Tongue (tissue), 2 donors: ENCODE measurements around the gene SGMS1. TPM values are rescaled to one million over a fixed set of nuclear protein-coding genes. Genes with fewer than 3 reads are reported as not detected.

Experiments
- DNase-seq: peaks from one replicate; pipeline ENCODE4 v3.0.0-alpha.2; 2015
- total RNA-seq: library from RNA; depleted of rRNA; stranded (reverse); fragments of >200 nt; gene quantifications from one replicate; pipeline ENCODE4 v1.2.3, GENCODE V29; 2014

The SGMS1 gene
- total RNA-seq, 1 donor from 2014 or later, result 56.2 TPM

GRCh38 chr10:50397312-50398140, 226.2 kb downstream of the SGMS1 start:
- no peak for DNase-seq

DNA sequence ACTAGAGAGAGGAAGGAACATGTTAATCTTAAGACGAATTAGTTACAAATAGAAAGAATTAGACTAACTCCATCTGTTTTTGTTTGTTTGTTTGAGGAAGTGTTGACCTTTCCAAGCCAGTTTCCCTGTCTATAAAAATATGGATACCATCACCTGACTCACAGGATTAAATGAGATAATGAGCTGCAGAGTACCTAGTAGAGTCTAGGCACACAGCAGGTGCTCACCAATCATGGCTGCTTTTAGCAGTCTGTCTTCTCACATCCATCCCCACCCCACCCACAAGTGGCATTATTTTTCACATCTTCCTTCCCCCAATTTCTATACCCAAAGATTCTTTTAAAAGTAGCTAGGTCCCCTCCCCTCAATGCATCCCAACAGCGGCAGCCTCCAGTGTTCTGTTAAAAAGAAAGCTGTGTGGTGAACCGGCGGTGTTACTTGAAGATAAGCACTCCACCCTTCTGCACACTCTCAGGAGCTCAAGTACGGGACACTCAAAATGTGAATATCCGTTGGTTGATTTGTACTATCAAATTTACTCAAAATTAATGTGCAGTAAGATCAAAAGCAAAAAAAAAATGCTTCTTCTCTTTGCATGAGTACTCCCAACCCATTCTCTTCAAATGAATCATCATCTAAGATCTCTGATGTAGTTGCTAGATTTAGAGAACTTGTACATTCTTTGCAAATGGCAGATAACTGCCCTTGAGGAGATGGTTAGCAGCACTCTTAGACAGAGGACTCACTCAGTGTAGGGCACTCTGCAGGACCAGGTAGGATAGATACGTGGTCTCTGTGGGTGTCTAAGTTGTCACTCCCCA, 227.1 kb downstream of the SGMS1 start:
- DNase-seq, result no peak

GRCh38 chr10:50395851-50396250, 227.9 kb downstream of the SGMS1 start:
- DNase-seq, result no peak

DNA sequence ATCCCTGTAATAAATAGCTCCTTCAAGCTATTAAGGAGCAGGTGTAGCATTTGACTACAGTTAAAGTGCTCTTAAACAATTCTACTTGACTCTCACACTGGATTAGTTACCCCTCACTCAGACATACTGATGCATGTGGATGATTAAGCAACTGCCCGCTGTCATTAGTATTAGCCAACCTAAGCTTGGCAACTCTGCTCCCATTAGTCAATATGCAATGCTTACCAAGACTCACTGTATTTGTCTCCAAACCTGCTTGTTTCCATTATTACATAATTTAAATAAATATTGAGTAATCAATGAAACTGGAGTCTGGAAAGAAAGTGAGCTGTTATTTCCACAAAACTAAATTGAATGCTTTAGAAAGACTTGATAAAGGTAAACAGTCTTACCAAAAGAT, 228.5 kb downstream of the SGMS1 start:
- no peak for DNase-seq

- DNase-seq, result no peak
These were observed 228.9 kb downstream of the SGMS1 start for GRCh38 chr10:50394832-50395231.

DNA sequence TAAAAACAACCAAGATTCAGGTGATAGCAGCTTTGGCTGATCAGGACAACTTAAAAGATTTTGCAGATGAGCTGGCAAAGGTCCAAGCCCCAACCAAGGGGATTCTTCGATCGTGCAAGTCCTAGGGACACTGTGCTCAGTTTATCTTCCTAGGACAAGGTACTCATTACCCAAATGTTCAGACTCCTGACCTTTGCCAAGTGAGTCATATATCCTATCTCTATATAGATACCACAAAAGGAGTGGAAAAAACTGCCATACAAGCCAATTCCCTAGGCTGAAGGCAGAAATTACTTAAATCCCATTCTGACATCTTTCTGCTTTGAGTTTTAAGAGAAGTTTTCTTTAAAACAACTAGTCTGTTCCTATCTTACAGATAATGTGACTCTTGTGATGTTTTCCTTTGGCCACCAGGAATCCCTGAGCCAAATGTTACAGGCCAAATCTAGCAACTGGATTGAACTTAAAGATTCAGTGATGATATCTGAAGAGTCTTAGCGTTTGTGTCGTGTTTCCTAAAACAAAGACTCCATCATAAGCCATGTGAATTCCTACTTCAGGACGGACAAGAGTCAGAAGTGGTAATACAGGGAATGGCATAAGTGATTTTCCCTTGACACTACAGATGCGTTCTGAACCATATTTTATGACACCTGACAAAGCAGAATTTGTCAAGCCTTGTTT, 229.8 kb downstream of the SGMS1 start:
- no peak for DNase-seq

- no peak for DNase-seq
These were observed 230.6 kb downstream of the SGMS1 start for GRCh38 chr10:50392966-50393718.

- DNase-seq, result no peak
These were observed 231.3 kb downstream of the SGMS1 start for GRCh38 chr10:50392426-50392825.

- no peak for DNase-seq
These were observed 233.5 kb downstream of the SGMS1 start for GRCh38 chr10:50390302-50390701.

- no peak for DNase-seq
These were observed 235.6 kb downstream of the SGMS1 start for GRCh38 chr10:50388181-50388580.

DNA sequence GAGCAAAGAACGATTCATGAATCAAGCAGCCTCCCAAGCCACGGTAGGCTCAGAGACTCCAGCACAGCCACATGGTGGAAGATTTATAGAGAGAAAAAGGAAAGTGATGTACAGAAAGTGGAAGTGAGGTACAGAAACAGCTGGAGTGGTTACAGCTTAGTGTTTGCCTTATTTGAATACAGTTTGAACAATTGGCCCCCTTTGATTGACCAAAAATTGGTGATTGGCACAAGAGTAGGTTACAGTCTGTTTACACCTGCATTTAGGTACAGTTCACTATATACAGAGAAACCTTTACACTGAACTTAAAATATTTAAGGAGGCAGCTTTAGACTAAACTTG, 236.1 kb downstream of the SGMS1 start:
- DNase-seq, result no peak

DNA sequence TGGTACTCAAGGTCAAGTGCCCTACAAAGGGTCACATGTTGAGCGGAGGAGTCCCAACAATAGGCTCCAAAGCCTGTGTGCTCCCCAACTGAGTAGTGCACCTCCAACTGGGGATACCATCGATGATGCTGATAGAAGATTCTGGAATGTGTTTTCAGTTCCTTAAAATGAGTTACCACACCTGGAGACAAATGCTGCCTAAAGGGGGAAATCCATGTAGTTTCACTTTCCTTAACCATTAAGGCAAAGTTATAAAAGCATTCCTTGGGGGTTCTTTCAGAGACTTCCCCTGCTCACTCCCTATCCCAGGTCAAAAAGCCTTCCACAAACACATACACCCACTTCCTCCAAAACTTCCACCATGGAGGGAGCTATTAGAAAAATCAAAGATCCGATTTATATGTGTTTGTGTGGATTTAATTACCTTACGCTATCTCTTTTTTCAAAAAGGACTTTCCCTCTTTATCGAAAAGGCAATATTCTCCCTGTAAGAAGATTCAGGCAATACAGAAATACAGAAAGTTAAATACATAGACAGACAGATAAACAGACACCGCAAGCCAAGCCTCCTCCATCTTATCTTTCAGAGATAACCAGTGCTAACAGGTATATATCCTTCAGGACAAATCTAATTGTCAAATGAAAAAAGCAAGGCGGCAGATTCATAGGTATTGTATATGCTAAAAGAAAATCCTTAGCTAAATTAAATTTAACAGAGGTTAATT, 236.6 kb downstream of the SGMS1 start:
- no peak for DNase-seq

GRCh38 chr10:50385624-50386023, 238.1 kb downstream of the SGMS1 start:
- DNase-seq, result peak; percentile 54

DNA sequence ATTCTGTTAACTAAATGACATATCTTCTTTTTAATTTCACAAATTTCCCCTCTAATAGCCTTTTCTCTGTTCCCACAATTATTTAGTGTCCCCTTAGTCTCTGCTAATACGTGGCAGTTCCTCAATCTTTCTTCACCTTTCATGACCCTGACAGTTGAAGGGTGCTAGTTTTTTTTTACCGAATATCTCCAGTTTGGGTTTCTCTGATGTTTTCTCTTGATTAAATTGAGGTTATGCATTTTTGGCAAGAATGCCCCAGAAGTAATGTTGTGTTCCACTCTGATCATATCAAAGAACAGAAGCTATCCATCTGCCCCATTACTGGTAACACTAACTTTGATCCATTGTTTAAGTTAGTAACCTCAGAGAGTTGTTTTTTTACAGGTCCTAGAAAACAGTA, 238.9 kb downstream of the SGMS1 start:
- no peak for DNase-seq

DNA sequence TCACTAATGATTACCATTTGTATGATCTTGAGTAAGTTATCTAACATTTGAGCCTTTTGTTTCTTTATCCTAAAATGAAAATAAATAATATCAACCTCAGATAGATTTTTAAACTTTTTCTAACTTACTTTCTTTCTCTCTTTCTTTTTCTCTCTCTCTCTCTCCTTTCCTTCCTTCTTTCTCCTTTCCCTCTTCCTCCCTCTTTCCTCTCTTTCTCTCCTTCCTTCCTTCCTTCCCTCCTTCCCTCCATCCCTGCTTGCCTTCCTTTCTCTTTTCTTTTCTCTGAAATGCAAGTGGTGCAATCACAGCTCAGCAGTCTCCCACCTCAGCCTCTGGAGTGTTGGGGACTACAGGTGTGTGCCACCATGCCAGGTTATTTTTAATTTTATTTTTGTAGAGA, 239.5 kb downstream of the SGMS1 start:
- no peak for DNase-seq

DNA sequence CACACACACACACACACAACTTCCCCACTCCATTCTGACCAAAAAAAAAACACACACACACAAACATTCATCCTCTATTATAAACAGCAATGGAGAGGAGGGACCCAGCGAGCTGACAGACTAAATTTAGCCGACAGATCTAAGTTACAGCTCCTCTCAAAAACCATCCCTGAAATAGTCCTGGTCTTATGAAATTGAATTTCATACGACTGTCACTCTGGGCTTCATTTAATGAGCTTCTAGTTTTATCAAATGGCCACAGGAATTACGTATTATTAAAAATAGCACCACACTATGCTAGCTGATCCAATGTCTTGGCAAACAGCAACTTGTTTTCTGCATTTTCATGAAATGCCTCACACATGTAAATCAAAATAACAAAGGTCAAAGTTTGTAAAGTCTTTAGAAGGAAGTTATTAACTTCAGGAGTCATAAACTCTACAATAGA, 241.2 kb downstream of the SGMS1 start:
- DNase-seq, result no peak

GRCh38 chr10:50381642-50382041, 242.1 kb downstream of the SGMS1 start:
- peak; percentile 48 for DNase-seq

DNA sequence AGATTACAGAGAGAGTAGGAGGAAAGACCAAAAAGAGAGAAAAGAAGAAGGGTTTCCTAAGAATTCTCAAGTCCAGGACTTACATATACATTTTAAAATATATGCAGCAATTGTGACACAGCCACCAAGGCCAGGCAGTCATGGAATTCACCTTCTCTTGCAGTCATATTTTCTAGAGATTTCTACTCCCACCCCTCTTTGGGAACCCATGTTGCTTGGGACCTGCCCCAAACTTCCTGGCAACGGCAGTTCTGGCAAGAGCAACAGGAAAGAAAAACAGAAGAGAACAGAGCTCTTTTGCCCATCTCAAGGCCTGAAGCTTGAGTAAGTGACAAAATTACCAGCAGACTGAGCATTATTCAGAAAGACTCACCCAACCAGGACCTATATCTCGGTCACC, 244.1 kb downstream of the SGMS1 start:
- DNase-seq, result no peak

- no peak for DNase-seq
These were observed 248.0 kb downstream of the SGMS1 start for GRCh38 chr10:50375745-50376144.

GRCh38 chr10:50375051-50375452, 248.7 kb downstream of the SGMS1 start:
- no peak for DNase-seq

- no peak for DNase-seq
These were observed 249.8 kb downstream of the SGMS1 start for GRCh38 chr10:50373821-50374501.
